ENCODE measurements around the gene TSHZ3. TPM values are rescaled to one million over a fixed set of nuclear protein-coding genes. Genes with fewer than 3 reads are reported as not detected.

Gene TSHZ3
- total and polyA plus RNA-seq, 2 of the 8 experiments (the other 6 are each of a cell fraction or from before 2014, with no cell fraction given), result 3.1 to 12.3 TPM

GRCh38 chr19:31347354-31347753 is 1.9 kb downstream of the TSHZ3 start (continued):
- TF ChIP-seq, protein P1, sequence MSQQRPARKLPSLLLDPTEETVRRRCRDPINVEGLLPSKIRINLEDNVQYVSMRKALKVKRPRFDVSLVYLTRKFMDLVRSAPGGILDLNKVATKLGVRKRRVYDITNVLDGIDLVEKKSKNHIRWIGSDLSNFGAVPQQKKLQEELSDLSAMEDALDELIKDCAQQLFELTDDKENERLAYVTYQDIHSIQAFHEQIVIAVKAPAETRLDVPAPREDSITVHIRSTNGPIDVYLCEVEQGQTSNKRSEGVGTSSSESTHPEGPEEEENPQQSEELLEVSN (IDR thresholded peaks at IDR 0.05), result no peak
- no peak for TF ChIP-seq GABPA (IDR thresholded peaks at IDR 0.05; ENCODE audit: borderline replicate concordance, insufficient read depth, low read length)
- TF ChIP-seq PHF8 (conservative IDR thresholded peaks at IDR 0.05; ENCODE audit: low read depth, low read length), result no peak
- TF ChIP-seq JUND (IDR thresholded peaks at IDR 0.05; ENCODE audit: low read length), result no peak
